Measurements from ENCODE around the gene OAS2. TPM values are rescaled to one million over a fixed set of nuclear protein-coding genes. Genes with fewer than 3 reads are reported as not detected.

OAS2 gene
- total and polyA plus RNA-seq, 2 donors (not counting 1 experiment from before 2014, with no cell fraction given) = 2.2 to 3.1 TPM

DNA sequence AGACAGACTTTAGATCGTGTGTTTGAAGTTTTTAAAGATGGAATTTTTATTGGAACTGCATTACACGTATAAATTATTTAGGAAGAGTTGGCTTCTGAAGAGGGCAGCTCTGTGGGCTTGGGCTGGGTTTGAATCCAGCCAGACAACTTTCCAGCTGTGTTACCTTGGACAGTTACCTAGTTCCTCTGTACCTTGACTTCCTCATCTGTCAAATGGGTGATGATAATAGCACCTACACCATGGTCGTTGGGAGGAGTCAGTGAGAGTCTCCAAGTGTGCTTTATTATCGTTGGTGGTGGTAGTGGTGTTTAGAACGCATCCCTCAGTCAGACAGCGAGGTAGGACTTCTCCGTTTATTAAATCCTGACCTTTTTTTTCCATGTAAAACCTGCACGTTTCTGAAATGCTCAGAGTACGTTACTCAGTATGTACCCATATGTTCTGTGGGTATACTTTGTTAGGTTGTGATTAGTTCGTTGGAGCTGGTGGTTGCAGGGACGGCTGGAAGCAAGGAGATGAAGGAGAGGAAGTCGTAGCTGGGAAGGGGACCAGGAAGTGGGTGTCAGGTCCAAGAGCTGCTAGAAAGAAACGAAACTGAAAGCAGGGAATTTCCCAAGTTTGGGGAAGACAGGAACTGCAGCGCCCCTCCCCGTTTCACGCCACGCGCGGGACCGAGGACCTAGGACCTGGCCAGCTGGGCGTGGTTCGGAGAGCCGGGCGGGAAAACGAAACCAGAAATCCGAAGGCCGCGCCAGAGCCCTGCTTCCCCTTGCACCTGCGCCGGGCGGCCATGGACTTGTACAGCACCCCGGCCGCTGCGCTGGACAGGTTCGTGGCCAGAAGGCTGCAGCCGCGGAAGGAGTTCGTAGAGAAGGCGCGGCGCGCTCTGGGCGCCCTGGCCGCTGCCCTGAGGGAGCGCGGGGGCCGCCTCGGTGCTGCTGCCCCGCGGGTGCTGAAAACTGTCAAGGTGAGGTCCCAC lies 40.3 kb upstream of the OAS2 start, which contains the start of gene OAS3:
Gene OAS3 (plus strand): TSS at position 734 of the 979 bp plus-strand sequence. CDS start 57 bp downstream, at position 791.
- TF ChIP-seq EZH2 (IDR thresholded peaks at IDR 0.05; ENCODE audit: low read length, missing control alignments) (no peak), CTCF (conservative IDR thresholded peaks at IDR 0.05 in 1 of 2, IDR thresholded peaks at IDR 0.05 in 1 of 2; ENCODE audit: low read depth in 1 of 2, low read length in 2 of 2) (no peak)
- H3K4me1 ChIP-seq (ENCODE audit: control insufficient read depth, extremely low read depth, insufficient read depth, low read length) = peaks cover 7% of the 10 kb centered on the region
- H3K9me3 ChIP-seq (ENCODE audit: control insufficient read depth, insufficient read depth, low read depth, low read length) = no peaks in the 10 kb centered on the region
- peak; percentile 64 to 78 for DNase-seq (ENCODE audit: low read depth in 2 of 2)
- peak within 1 kb of the TSS; percentile 74 for H3K9ac ChIP-seq (ENCODE audit: insufficient read depth, low read length)
- peak within 1 kb of the TSS; percentile 99 for H3K4me2 ChIP-seq (ENCODE audit: extremely low read depth, insufficient read depth, low read length)
- peak within 1 kb of the TSS; percentile 77 to 86 (median 80) for H3K4me3 ChIP-seq (replicated peaks in 1 of 4; ENCODE audit: control extremely low read depth in 1 of 4, insufficient read depth in 1 of 4, low read depth in 3 of 4, low read length in 4 of 4)
- peak within 1 kb of the TSS; percentile 28 for H3K27ac ChIP-seq (ENCODE audit: insufficient read depth, low read length)
- no peaks in the 10 kb centered on the region for H3K36me3 ChIP-seq (ENCODE audit: control insufficient read depth, insufficient read depth, low read length)
- H2AFZ ChIP-seq (ENCODE audit: low read length) = peak within 1 kb of the TSS; percentile 99
- H3K27me3 ChIP-seq (ENCODE audit: control insufficient read depth, insufficient read depth, low read length) = no peaks in the 10 kb centered on the region
- H3K79me2 ChIP-seq (ENCODE audit: control insufficient read depth, insufficient read depth, low read length) = no peaks in the 10 kb centered on the region
- no peaks in the 10 kb centered on the region for H4K20me1 ChIP-seq (ENCODE audit: control insufficient read depth, extremely low read depth, insufficient read depth, low read length)

- Histone ChIP-seq H3K9me3 (ENCODE audit: control insufficient read depth, insufficient read depth, low read depth, low read length) (no peaks in the 10 kb centered on the region), H3K4me3 (replicated peaks in 1 of 4; ENCODE audit: control extremely low read depth in 1 of 4, insufficient read depth in 1 of 4, low read depth in 3 of 4, low read length in 4 of 4) (peak overlapping the region; percentile 77 to 86 (median 80)), H2AFZ (ENCODE audit: low read length) (peak overlapping the region; percentile 99), H4K20me1 (ENCODE audit: control insufficient read depth, extremely low read depth, insufficient read depth, low read length) (no peaks in the 10 kb centered on the region), H3K4me2 (ENCODE audit: extremely low read depth, insufficient read depth, low read length) (peak overlapping the region; percentile 99), H3K4me1 (ENCODE audit: control insufficient read depth, extremely low read depth, insufficient read depth, low read length) (peaks cover 7% of the 10 kb centered on the region), H3K36me3 (ENCODE audit: control insufficient read depth, insufficient read depth, low read length) (no peaks in the 10 kb centered on the region), H3K79me2 (ENCODE audit: control insufficient read depth, insufficient read depth, low read length) (no peaks in the 10 kb centered on the region), H3K27ac (ENCODE audit: insufficient read depth, low read length) (no peak overlapping the region), H3K27me3 (ENCODE audit: control insufficient read depth, insufficient read depth, low read length) (no peaks in the 10 kb centered on the region), H3K9ac (ENCODE audit: insufficient read depth, low read length) (peak overlapping the region; percentile 74)
- DNase-seq (ENCODE audit: low read depth in 2 of 2) = peak in 1 of 2 donors; percentile 2
- TF ChIP-seq CTCF (conservative IDR thresholded peaks at IDR 0.05 in 1 of 2, IDR thresholded peaks at IDR 0.05 in 1 of 2; ENCODE audit: low read depth in 1 of 2, low read length in 2 of 2) (no peak), EZH2 (IDR thresholded peaks at IDR 0.05; ENCODE audit: low read length, missing control alignments) (no peak)
Measured at GRCh38 chr12:112938751-112939150, 39.6 kb upstream of the OAS2 start.

GRCh38 chr12:112939761-112940381 lies 38.4 kb upstream of the OAS2 start:
- Histone ChIP-seq H3K27me3 (ENCODE audit: control insufficient read depth, insufficient read depth, low read length) (no peaks in the 10 kb centered on the region), H3K4me1 (ENCODE audit: control insufficient read depth, extremely low read depth, insufficient read depth, low read length) (peaks cover 7% of the 10 kb centered on the region), H3K36me3 (ENCODE audit: control insufficient read depth, insufficient read depth, low read length) (no peaks in the 10 kb centered on the region), H3K4me3 (replicated peaks in 1 of 4; ENCODE audit: control extremely low read depth in 1 of 4, insufficient read depth in 1 of 4, low read depth in 3 of 4, low read length in 4 of 4) (no peak overlapping the region), H4K20me1 (ENCODE audit: control insufficient read depth, extremely low read depth, insufficient read depth, low read length) (no peaks in the 10 kb centered on the region), H3K9me3 (ENCODE audit: control insufficient read depth, insufficient read depth, low read depth, low read length) (no peaks in the 10 kb centered on the region), H3K27ac (ENCODE audit: insufficient read depth, low read length) (no peak overlapping the region), H3K4me2 (ENCODE audit: extremely low read depth, insufficient read depth, low read length) (peak overlapping the region; percentile 37), H3K9ac (ENCODE audit: insufficient read depth, low read length) (no peak overlapping the region), H3K79me2 (ENCODE audit: control insufficient read depth, insufficient read depth, low read length) (no peaks in the 10 kb centered on the region), H2AFZ (ENCODE audit: low read length) (no peak overlapping the region)
- TF ChIP-seq CTCF (conservative IDR thresholded peaks at IDR 0.05 in 1 of 2, IDR thresholded peaks at IDR 0.05 in 1 of 2; ENCODE audit: low read depth in 1 of 2, low read length in 2 of 2) = no peak
- no peak for TF ChIP-seq EZH2 (IDR thresholded peaks at IDR 0.05; ENCODE audit: low read length, missing control alignments)
- DNase-seq (ENCODE audit: low read depth in 2 of 2) = no peak

Data from fibroblast of lung (primary cell).